Smooth muscle cell (in vitro differentiated cells): ENCODE results near the gene SRGAP3. TPM values are rescaled to one million over a fixed set of nuclear protein-coding genes. Genes with fewer than 3 reads are reported as not detected.

Source experiments
- DNase-seq: peaks from one replicate; lab custom pipeline; 2025; ENCODE audit not compliant: unreplicated experiment; lab: John Stamatoyannopoulos, UW
- H2AFZ ChIP-seq: fragments of 200-600 bp; sonication (generic); 2 replicates; pipeline ENCODE4 v1.6.0; 2016; ENCODE audit warnings: antibody characterized with exemption, low read depth, mild to moderate bottlenecking
- H3F3A ChIP-seq: fragments of 200-600 bp; sonication (generic); 2 replicates; pipeline ENCODE4 v1.6.0; 2017; ENCODE audit warnings: antibody characterized with exemption, low read depth
- H3K27ac ChIP-seq: fragments of 200-600 bp; sonication (generic); 2 replicates; pipeline ENCODE4 v1.5.1; 2016; ENCODE audit warnings: low read depth, mild to moderate bottlenecking
- H3K27me3 ChIP-seq: fragments of 200-600 bp; sonication (generic); 2 replicates; pipeline ENCODE4 v1.6.1; 2016; ENCODE audit warnings: low read depth, mild to moderate bottlenecking
- H3K36me3 ChIP-seq: fragments of 200-600 bp; sonication (generic); 2 replicates; pipeline ENCODE4 v1.5.1; 2016; ENCODE audit warnings: low read depth
- H3K4me1 ChIP-seq: fragments of 200-600 bp; sonication (generic); 2 replicates; pipeline ENCODE4 v1.5.1; 2016; ENCODE audit warnings: low read depth
- H3K4me2 ChIP-seq: fragments of 200-600 bp; sonication (generic); 2 replicates; pipeline ENCODE4 v1.6.0; 2016; ENCODE audit warnings: mild to moderate bottlenecking
- H3K4me3 ChIP-seq: fragments of 200-600 bp; sonication (generic); 2 replicates; pipeline ENCODE4 v1.5.1; 2016; ENCODE audit warnings: mild to moderate bottlenecking
- H3K79me2 ChIP-seq: fragments of 200-600 bp; sonication (generic); 2 replicates; pipeline ENCODE4 v1.6.0; 2016; ENCODE audit warnings: low read depth, mild to moderate bottlenecking
- H3K9ac ChIP-seq: fragments of 200-600 bp; sonication (generic); 2 replicates; pipeline ENCODE4 v1.6.0; 2016; ENCODE audit warnings: low read depth
- H3K9me3 ChIP-seq: fragments of 200-600 bp; sonication (generic); replicated peaks from 2 replicates; pipeline ENCODE4 v1.5.1; 2016; ENCODE audit warnings: low read depth
- H4K20me1 ChIP-seq: fragments of 200-600 bp; sonication (generic); 2 replicates; pipeline ENCODE4 v1.6.0; 2016; ENCODE audit warnings: low read depth
- CTCF ChIP-seq: fragments of 200-600 bp; sonication (generic); IDR thresholded peaks from 2 replicates; pipeline ENCODE4 v1.5.1; 2017; ENCODE audit warnings: borderline replicate concordance, mild to moderate bottlenecking, antibody characterized with exemption; ENCODE audit not compliant: insufficient read depth, poor library complexity, severe bottlenecking
- WGBS: methylation state at CpG from one replicate; pipeline ENCODE4 v1.1.7; 2016; ENCODE audit warnings: low lambda C conversion rate; 5-methylcytosine and 5-hydroxymethylcytosine counted together
- polyA plus RNA-seq: library from polyadenylated mRNA; unstranded; fragments of >200 nt; fragmentation: Nextera tagmentation; extraction: Ambion mirVana; gene quantifications from 2 replicates; pipeline ENCODE4 v1.2.1, GENCODE V29; 2016
- total RNA-seq: library from RNA; depleted of rRNA; stranded (reverse); fragments of >200 nt; gene quantifications from 2 replicates; pipeline ENCODE4 v1.2.3, GENCODE V29; 2014

Gene SRGAP3
- total and polyA plus RNA-seq, 2 experiments from 2014 or later = 1.5 to 3.1 TPM

DNA sequence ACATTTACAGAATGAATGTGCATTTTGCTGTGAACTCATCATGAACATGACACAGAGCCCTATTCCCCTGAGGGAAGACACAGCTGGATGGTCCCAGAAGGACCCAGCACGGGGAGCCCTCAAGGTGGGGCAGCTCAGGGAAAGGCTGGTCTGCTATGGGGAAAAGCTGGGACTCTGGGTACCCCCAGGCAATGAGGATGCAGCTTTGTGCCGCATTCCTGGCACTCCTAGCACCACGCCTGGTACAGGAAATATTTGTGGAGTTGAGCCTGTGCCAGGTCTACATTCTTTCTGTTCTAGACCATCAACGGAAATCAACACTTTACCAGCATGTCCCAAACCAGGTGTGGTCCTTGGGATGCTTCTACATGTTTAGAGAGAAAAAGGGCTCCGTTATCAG lies 74.0 kb downstream of the SRGAP3 start:
- Histone ChIP-seq H3K9me3 (no peaks in the 10 kb centered on the region), H3K4me3 (no peak overlapping the region), H3K79me2 (no peaks in the 10 kb centered on the region), H3K9ac (no peak overlapping the region), H3K36me3 (no peaks in the 10 kb centered on the region), H4K20me1 (no peaks in the 10 kb centered on the region), H3K27me3 (no peaks in the 10 kb centered on the region), H2AFZ (no peak overlapping the region), H3K4me1 (no peaks in the 10 kb centered on the region), H3K4me2 (no peak overlapping the region), H3F3A (no peaks in the 10 kb centered on the region), H3K27ac (no peak overlapping the region)
- no peak for DNase-seq
- WGBS = 85% methylated on average over 5 of the region's 5 CpGs
- TF ChIP-seq CTCF = no peak

DNA sequence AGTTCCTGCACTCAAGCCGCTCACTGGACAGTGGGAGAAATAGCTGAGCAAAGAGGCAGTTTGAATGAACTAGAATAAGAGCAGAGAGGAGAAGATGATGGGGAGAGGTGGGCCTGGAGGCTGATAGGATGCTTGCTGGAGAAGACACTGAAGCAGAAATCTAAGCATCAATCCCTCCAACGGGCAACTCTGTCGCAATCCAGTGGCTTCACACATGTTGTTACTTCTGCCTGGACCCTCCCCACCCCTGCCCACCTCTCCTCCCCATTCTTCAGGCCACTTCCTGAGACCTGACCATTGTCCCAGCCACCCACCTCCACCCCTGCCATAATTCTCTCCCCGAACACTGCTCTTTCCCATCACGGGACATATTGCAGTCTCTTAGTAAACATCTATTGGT lies 76.0 kb downstream of the SRGAP3 start:
- no peak for DNase-seq
- Histone ChIP-seq H2AFZ (no peak overlapping the region), H3K9me3 (no peaks in the 10 kb centered on the region), H3K27ac (no peak overlapping the region), H3K4me2 (no peak overlapping the region), H3K4me3 (no peak overlapping the region), H3K9ac (no peak overlapping the region), H3F3A (no peaks in the 10 kb centered on the region), H3K4me1 (no peaks in the 10 kb centered on the region), H4K20me1 (no peaks in the 10 kb centered on the region), H3K27me3 (no peaks in the 10 kb centered on the region), H3K36me3 (no peaks in the 10 kb centered on the region), H3K79me2 (no peaks in the 10 kb centered on the region)
- 93% methylated on average over 4 of the region's 5 CpGs for WGBS
- no peak for TF ChIP-seq CTCF

DNA sequence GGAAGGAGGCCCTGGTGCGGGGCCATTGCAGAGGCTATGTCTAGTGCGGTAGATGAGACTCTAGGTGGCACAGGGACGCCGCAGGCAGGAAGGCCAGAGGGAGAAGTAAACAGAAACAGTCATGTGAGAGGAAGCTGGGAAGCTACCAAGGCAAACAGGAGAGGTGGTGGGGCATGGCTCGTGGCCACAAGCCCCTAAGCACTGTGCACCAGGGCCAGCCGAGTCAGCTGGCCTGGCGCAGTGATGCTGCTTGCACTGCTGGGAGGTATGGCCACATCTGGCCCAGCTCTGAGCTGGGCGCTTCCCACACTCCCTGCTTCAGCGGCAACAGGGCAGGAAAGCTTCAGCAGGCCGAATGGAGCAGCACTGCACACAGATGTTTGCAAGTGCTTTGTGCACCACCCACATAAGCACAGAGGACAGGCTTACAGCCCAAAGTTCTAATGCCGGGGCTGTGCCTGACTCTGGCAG lies 76.6 kb downstream of the SRGAP3 start:
- no peak for DNase-seq
- WGBS = 79% methylated on average over 11 of the region's 11 CpGs
- H2AFZ ChIP-seq = no peak overlapping the region
- no peak overlapping the region for H3K4me3 ChIP-seq
- H3F3A ChIP-seq = no peaks in the 10 kb centered on the region
- no peaks in the 10 kb centered on the region for H3K27me3 ChIP-seq
- H3K27ac ChIP-seq = no peak overlapping the region
- H3K9me3 ChIP-seq = no peaks in the 10 kb centered on the region
- no peak for TF ChIP-seq CTCF
- no peaks in the 10 kb centered on the region for H3K79me2 ChIP-seq
- H3K9ac ChIP-seq = no peak overlapping the region
- no peaks in the 10 kb centered on the region for H4K20me1 ChIP-seq
- no peaks in the 10 kb centered on the region for H3K36me3 ChIP-seq
- no peaks in the 10 kb centered on the region for H3K4me1 ChIP-seq
- H3K4me2 ChIP-seq = no peak overlapping the region

- no peaks in the 10 kb centered on the region for H3K4me1 ChIP-seq
- H3K4me2 ChIP-seq = no peak overlapping the region
- no peak overlapping the region for H2AFZ ChIP-seq
- H3K36me3 ChIP-seq = no peaks in the 10 kb centered on the region
- no peak overlapping the region for H3K27ac ChIP-seq
- H3K4me3 ChIP-seq = no peak overlapping the region
- no peaks in the 10 kb centered on the region for H3K9me3 ChIP-seq
- 88% methylated on average over 5 of the region's 5 CpGs for WGBS
- no peaks in the 10 kb centered on the region for H3K27me3 ChIP-seq
- no peak for TF ChIP-seq CTCF
- no peak for DNase-seq
- H3K9ac ChIP-seq = no peak overlapping the region
- no peaks in the 10 kb centered on the region for H3F3A ChIP-seq
- H4K20me1 ChIP-seq = no peaks in the 10 kb centered on the region
- H3K79me2 ChIP-seq = no peaks in the 10 kb centered on the region
Observed at GRCh38 chr3:9170851-9171160, 78.6 kb downstream of the SRGAP3 start.
